ENCODE results near the gene HOMER1.

The HOMER1 gene

GRCh38 chr5:79487251-79487650 lies 26.7 kb downstream of the HOMER1 start:
- no peak for DNase-seq

GRCh38 chr5:79486116-79486515 lies 27.8 kb downstream of the HOMER1 start:
- no peak for DNase-seq

DNA sequence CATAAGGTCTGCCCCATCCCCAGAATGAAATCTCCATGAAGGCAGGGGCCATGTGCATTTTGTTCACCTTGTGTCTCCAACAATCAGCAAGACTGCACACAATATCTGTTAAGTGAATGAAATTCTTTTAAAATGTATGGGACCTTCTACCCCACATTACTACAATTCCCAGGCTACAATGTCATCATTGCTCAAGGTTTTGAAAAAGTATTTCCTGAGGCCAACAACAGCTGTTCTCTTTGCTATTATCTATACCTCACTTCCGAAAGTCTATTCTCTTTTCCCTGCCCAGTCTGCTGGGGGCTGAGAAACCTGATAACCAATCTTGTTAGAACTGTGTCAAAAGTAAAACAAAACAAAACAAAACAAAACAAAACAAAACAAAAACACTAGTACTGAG lies 29.2 kb downstream of the HOMER1 start:
- no peak for DNase-seq

DNA sequence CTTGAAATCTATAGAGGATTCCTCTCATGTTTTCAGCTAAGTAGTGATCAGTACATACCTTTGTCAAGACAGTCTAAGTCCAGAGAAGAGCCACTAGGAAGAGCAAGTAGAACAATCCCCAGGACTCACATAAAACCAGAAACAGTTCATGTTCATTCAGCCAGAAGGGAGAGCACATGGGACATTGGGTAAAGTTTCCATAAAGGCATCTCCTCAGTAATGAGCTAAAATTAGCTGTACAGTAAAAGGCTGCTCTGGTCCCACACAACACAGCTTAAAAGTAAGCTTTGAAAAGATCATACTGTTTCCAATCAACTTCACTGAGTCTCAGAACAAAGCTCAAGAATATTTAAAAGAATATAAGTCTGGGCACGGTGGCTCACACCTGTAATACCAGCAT lies 32.4 kb downstream of the HOMER1 start:
- no peak for DNase-seq

- DNase-seq, result no peak
Observed at GRCh38 chr5:79480991-79481390, 32.9 kb downstream of the HOMER1 start.

DNA sequence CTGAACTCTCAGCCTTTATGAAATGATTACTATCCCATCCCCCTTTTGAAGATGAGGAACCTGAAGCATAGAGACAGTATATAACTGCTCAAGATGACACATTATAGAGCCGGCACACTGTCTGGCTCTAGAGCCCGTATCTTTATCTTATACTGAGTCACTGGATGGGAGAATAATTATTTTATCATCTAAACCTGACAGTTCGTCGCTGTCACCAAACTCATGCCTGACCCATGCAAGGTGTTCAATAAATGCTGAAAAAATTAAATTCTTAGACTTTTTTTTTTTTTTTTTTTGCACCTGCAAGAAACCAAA lies 38.8 kb downstream of the HOMER1 start:
- DNase-seq, result no peak

DNA sequence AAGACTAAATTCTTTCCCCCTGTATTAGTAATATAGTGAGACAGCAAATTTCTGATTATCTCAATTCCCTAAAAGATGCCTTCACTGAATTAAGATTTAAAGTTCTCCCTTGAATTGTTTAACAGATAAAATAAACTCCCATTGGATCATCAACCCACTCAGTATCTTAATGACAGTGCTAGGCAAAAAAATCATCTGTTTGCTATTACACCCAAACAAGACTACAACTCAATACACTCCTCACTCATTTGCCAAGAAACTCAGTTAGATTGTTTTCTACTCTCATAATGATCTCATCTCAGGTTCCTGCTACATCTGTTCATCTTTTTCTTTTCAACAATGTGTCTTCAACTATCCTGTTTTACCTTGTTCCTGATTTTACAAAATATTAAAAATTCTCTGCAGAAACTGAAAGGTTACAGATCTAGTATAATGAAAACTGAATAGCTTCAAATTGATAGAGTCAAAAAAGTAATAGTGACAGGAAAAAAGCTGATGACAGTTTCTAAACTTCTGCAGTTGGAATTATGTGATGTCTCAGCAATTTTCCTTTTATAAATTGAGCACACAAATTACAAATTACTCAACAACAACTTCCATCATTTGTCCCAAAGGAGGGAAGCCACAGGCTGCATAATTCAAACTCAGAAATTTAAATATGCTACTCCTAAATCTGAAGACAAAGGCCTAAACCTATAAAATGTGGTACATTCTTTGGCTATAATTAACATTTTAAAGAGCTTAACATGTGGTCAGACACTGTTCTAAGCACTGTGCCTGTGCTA lies 39.4 kb downstream of the HOMER1 start:
- DNase-seq, result no peak

DNA sequence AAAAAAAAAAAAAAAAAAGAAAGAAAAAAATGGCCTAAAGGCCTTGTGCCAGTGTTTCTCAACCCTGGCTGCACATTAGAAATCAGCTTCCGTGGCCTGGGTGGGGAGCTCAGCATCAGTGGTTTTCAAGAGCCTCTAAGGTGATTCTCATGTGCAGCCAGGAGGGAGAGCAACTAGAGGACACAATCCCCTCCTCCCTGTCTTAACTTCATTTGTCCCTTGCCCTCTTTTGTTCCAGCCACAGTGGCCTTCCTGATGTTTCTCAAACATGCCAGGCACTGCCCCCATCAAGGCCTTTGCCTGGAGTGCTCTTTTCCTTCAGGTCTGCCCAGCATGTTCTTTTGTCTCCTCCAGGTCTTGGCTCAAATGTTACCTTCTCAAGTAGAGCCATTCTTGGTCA lies 42.4 kb downstream of the HOMER1 start:
- no peak for DNase-seq

- peak; percentile 6 for DNase-seq
Observed at GRCh38 chr5:79464695-79465332, 49.1 kb downstream of the HOMER1 start.

- DNase-seq, result no peak
Observed at GRCh38 chr5:79464278-79464677, 49.7 kb downstream of the HOMER1 start.

- DNase-seq, result no peak
Observed at GRCh38 chr5:79459626-79460025, 54.3 kb downstream of the HOMER1 start.

DNA sequence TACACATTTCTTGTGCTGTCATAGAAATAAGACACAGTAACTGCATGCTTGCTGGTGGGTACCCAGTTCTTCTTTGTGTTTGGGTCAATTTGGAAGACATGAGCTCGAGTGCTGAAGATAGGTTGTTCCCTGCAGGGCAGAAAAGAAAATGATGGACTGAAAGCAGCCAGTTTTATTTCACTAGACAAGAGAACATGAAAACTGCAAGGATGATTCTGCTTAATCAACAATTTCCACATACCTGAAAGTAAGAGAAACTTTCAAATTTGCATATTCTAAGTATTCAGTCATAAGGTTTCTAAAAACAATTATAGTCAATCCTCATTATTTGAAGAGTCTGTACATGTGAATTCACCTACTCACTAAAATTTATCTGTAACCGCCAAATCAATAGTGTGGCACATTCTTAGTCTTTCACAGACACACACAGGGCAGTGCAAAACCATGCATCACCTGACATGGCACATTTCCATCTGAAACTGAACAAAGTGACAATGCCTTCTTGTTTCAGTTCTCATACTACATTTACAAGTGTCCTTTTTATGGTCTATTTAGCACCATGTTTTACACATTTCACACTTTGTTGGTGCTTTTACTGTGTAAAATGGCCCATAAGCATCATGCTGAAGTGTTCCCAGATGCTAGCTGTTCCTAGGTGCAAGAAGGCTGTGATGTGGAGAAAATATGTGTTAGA lies 56.9 kb downstream of the HOMER1 start:
- DNase-seq, result no peak

- no peak for DNase-seq
Observed at GRCh38 chr5:79456400-79456799, 57.5 kb downstream of the HOMER1 start.

DNA sequence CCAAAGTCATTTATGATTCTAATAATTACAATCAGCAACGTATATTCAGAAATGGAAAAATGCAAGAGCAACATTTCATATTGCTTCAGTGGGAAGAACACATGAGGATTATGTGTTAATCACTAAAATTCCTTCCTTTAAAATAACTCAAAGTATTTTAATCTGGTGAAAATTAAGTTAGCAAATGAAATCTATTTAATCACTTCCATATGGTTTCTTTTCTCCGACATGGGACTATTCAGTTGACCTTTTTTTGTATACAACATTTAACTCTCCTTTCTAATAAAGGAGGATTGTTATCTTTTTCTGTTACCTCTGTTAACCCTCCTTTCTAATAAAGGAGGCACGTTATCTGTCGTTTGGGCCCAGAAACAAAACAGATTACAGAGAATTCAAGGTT lies 59.9 kb downstream of the HOMER1 start:
- DNase-seq, result no peak

DNA sequence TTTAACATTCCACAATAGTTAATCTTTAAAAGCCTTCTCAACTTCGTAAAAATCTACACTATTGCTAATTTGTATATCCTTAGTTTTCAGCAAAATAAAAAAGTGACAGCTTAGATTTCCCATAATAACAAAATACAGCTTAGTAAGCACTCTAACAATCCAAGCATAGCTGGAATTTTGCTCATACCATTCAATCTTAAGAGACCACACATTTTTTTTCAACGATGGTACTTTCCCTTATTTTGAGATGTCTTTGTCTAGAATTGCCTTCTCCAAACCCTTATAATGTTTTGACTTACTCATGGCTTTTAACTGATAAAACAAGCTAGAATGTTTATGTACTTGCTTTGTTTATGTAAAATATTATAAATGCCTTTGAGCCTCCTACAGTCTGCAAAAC lies 65.6 kb downstream of the HOMER1 start:
- DNase-seq, result no peak

GRCh38 chr5:79436821-79437220 lies 77.1 kb downstream of the HOMER1 start:
- DNase-seq, result no peak

DNA sequence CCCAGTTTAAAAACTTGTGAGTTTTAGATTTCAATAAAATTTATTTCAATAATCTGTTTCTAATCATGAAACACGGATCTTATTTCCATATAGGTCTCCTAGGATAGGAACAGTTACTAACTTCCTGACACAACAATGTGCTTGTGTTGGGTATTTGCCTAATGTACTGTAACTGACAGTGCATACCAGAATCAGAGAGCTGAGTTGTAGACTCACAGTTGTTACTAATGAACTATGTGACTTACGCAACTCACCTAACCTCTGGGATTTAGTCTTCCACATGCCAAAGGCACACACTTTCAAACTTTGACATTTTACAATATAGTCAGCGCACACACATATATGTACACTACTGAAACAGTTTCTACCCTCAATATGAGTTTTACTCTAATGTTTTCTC lies 77.7 kb downstream of the HOMER1 start:
- DNase-seq, result no peak

- no peak for DNase-seq
Observed at GRCh38 chr5:79430196-79430595, 83.7 kb downstream of the HOMER1 start.

- DNase-seq, result no peak
Observed at GRCh38 chr5:79423296-79423695, 90.6 kb downstream of the HOMER1 start.

DNA sequence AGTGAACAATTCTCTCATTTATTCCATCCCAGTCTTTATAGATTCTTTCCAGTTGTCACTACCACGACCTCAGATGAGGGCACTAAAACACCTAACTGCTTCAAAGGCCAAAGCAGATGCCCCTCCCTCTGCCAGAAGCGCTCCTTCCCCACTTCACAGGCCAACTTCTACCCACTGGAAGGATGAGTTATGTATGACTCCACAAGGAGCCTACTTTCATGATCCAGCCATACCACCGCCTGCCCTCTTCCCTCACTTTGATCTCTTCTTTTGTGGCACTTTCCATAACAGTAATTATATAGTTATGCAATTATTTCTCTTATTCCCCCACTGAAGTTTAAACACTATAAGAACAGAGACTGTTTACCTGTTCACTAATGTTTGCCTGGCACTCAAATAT lies 93.7 kb downstream of the HOMER1 start:
- DNase-seq, result no peak

DNA sequence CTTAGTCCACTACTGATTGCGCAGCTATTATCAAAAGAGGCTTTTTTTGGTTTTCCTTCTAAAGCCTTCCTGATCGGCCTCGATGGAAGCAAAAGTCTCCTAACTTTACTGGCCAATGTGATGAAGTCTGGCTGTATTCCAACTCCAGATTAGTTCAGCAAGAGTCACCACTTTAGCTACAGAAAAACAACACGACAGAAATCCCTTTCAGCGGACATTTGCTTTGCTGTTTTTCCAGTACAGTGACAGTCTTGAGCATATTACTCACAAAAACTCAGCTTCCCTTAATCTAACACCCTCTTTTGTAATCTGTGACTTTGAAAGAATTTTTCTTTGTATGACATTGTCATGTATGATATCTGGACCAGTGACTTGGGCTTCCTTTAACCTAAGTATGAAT lies 95.7 kb downstream of the HOMER1 start:
- DNase-seq, result no peak

- DNase-seq, result no peak
Observed at GRCh38 chr5:79417495-79417894, 96.4 kb downstream of the HOMER1 start.

DNA sequence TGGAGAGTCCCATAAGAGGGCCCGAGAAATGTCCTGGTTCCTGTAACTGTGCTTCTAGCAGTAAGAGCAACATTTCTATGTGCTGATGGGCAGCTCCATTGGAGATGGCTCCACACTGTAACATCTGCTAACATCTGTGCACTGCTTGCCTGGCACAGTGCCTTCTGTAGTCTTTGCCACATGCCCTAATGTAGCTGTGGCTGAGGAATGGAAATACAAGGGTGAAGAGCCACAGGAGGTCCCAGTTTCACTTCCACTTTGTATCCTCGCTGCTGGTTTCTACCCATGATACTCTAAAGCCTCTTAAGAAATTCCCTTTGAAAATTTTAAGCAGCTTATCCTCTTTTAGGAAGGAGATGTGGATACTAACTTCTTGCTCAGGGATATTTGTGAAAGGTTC lies 97.4 kb downstream of the HOMER1 start:
- DNase-seq, result no peak

GRCh38 chr5:79413112-79413511 lies 100.8 kb downstream of the HOMER1 start:
- no peak for DNase-seq

All from central memory CD4-positive, alpha-beta T cell (primary cell).